Measurements from ENCODE around the gene LY9. TPM values are rescaled to one million over a fixed set of nuclear protein-coding genes. Genes with fewer than 3 reads are reported as not detected.

Gene LY9
- total RNA-seq, 4 donors from 2014 or later: 0.22 to 3.0 (median 1.9) TPM; not detected in 1

GRCh38 chr1:160835751-160836150, 39.8 kb downstream of the LY9 start:
- Histone ChIP-seq H3K36me3 (no peaks in the 10 kb centered on the region), H3K27me3 (no peaks in the 10 kb centered on the region), H3K9me3 (no peaks in the 10 kb centered on the region), H3K4me3 (no peak overlapping the region), H3K27ac (peak overlapping the region in 1 of 4 donors; percentile 78), H3K4me1 (peaks cover 0 to 27% (median 20%) of the 10 kb centered on the region in 4 donors)
- TF ChIP-seq EP300 (IDR thresholded peaks at IDR 0.05): no peak
- no peak for TF ChIP-seq POLR2A (IDR thresholded peaks at IDR 0.05)
- no peak for TF ChIP-seq CTCF (IDR thresholded peaks at IDR 0.05)
- WGBS, 2 donors: 81 to 88% methylated on average over 3 of the region's 3 CpGs
- DNase-seq (ENCODE audit: low spot score in 2 of 2): no peak

DNA sequence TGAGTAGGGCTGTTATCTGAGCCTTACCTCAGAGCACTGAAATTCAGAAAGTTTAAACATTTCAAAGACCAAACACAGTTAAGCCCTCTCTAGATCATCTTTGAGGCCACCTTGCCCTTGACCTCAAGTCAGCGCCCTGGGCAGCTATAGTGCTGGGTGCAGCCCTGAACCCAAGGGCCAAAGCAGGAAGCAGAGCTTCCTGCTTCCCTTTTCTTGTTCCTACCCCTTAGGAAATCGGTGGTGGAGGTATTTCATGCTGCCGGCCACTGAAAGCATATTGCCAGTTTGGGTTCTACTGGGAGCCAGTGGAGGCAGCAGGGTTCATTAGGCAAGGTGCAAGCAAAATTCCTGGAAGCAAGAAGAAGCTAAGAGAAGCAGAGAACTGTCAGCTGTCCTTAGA, 40.6 kb downstream of the LY9 start:
- Histone ChIP-seq H3K27me3 (no peaks in the 10 kb centered on the region), H3K36me3 (no peaks in the 10 kb centered on the region), H3K4me3 (no peak overlapping the region), H3K9me3 (no peaks in the 10 kb centered on the region), H3K4me1 (peaks cover 0 to 27% (median 20%) of the 10 kb centered on the region in 4 donors), H3K27ac (peak overlapping the region; percentile 35 to 82 (median 76))
- TF ChIP-seq POLR2A (IDR thresholded peaks at IDR 0.05) (no peak), EP300 (IDR thresholded peaks at IDR 0.05) (no peak), CTCF (IDR thresholded peaks at IDR 0.05) (no peak)
- DNase-seq (ENCODE audit: low spot score in 2 of 2): no peak
- 46 to 60% methylated on average over 3 of the region's 3 CpGs for WGBS, 2 donors

DNA sequence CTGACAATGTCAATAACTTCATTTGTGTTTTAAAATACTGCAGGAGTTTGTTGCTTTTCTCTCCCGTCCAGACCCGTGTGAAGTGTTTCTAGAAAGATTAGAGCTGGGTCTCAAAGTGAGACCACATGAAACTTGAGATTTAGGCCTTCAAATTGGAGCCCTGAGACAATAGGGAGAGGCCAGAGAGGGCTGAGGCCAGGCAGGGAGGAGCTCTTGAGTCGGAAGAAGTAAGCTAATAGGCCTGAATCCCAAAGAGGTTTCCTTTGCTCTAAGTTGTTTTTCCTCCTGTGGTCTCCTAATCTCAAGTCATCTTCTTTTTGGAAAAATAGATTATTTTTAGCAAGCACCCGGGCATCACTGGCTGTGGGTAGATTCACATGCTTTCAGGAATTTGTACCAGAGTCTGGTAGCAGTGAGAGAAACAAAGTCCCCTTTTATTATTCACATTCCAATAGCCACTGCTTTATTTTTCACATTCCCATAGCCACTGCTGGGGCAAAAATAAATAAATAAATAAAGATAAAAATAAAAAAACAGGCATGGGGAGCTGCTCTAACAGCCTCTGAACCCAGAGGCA, 41.1 kb downstream of the LY9 start:
- WGBS, 2 donors: 12 to 14% methylated on average over 4 of the region's 4 CpGs
- TF ChIP-seq EP300 (IDR thresholded peaks at IDR 0.05) (peak in 1 of 2 donors; percentile 26), CTCF (IDR thresholded peaks at IDR 0.05) (no peak)
- H3K36me3 ChIP-seq: no peaks in the 10 kb centered on the region
- H3K27me3 ChIP-seq: no peaks in the 10 kb centered on the region
- H3K4me3 ChIP-seq: no peak overlapping the region
- H3K27ac ChIP-seq: peak overlapping the region; percentile 35 to 82 (median 76)
- no peaks in the 10 kb centered on the region for H3K9me3 ChIP-seq
- H3K4me1 ChIP-seq: peaks cover 0 to 27% (median 20%) of the 10 kb centered on the region in 4 donors
- no peak for DNase-seq (ENCODE audit: low spot score in 2 of 2)

DNA sequence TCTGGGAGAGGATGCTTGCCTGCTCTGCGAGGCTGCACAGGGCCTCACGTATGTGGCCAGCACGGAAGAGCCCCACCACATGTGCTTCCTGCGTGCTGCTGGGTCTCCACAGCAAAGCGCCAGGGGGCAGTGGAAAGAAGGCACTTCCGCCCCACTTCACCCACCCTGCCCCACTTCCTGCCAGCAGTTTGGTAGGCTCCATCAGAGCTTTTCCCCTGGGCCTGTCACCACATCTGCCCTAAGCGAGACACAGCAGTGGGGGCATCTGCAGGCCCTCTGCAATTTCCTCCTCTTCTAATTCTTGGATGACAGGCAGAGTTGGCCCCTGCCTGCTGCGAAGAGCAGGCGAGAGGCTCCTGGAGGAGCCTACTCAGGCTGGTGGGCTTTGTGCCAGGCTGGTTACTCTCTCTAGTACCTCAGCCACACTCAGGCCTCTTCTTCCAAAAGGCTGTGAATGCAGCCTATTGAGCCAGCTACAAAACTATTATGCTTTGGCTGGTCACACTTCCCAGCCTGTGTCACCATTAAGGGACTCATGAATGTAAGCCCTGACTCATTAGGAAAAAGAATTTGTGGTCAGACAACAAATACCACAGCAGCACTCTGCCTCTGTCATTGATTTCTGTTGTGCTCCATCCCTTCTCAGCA, 41.7 kb downstream of the LY9 start:
- H3K27ac ChIP-seq: peak overlapping the region; percentile 35 to 82 (median 76)
- DNase-seq (ENCODE audit: low spot score in 2 of 2): no peak

More for the DNA sequence above, 41.7 kb downstream of the LY9 start:
- H3K9me3 ChIP-seq: no peaks in the 10 kb centered on the region
- WGBS, 2 donors: 39 to 48% methylated on average over 7 to 9 of the region's 9 CpGs
- peaks cover 0 to 27% (median 20%) of the 10 kb centered on the region in 4 donors for H3K4me1 ChIP-seq
- no peaks in the 10 kb centered on the region for H3K27me3 ChIP-seq
- no peaks in the 10 kb centered on the region for H3K36me3 ChIP-seq
- TF ChIP-seq EP300 (IDR thresholded peaks at IDR 0.05): no peak
- TF ChIP-seq CTCF (IDR thresholded peaks at IDR 0.05): peak in 3 of 5 experiments; percentile 8 to 20 (median 12)
- TF ChIP-seq POLR2A (IDR thresholded peaks at IDR 0.05): no peak
- no peak overlapping the region for H3K4me3 ChIP-seq

Data from tibial nerve (tissue), 4 donors.